HG03565 (cell line): Measurements from ENCODE around the gene ZKSCAN2.

Experiments
- ATAC-seq: cut with Tn5 transposase; IDR thresholded peaks from one replicate; pipeline ENCODE4 v1.9.1; 2021; ENCODE audit warnings: mild to moderate bottlenecking, moderate library complexity; ENCODE audit not compliant: unreplicated experiment

Gene ZKSCAN2

GRCh38 chr16:25224731-25225319 is 32.8 kb downstream of the ZKSCAN2 start:
- ATAC-seq = no peak

GRCh38 chr16:25223964-25224363 is 33.7 kb downstream of the ZKSCAN2 start:
- no peak for ATAC-seq

- no peak for ATAC-seq
Observed at GRCh38 chr16:25222959-25223358, 34.7 kb downstream of the ZKSCAN2 start.

- ATAC-seq = no peak
Observed at GRCh38 chr16:25219070-25219737, 38.4 kb downstream of the ZKSCAN2 start.

GRCh38 chr16:25217921-25218320 is 39.7 kb downstream of the ZKSCAN2 start:
- ATAC-seq = no peak

GRCh38 chr16:25217112-25217511 is 40.5 kb downstream of the ZKSCAN2 start:
- no peak for ATAC-seq

GRCh38 chr16:25213709-25214397 is 43.8 kb downstream of the ZKSCAN2 start:
- no peak for ATAC-seq

- ATAC-seq = no peak
Observed at GRCh38 chr16:25212636-25213035, 45.0 kb downstream of the ZKSCAN2 start.

- ATAC-seq = no peak
Observed at GRCh38 chr16:25210758-25211157, 46.9 kb downstream of the ZKSCAN2 start.

GRCh38 chr16:25199457-25199856 is 58.2 kb downstream of the ZKSCAN2 start:
- no peak for ATAC-seq

GRCh38 chr16:25198021-25198420 is 59.6 kb downstream of the ZKSCAN2 start:
- ATAC-seq = no peak

GRCh38 chr16:25194273-25194878 is 63.3 kb downstream of the ZKSCAN2 start:
- no peak for ATAC-seq

GRCh38 chr16:25192096-25192495 is 65.5 kb downstream of the ZKSCAN2 start:
- no peak for ATAC-seq

- ATAC-seq = no peak
Observed at GRCh38 chr16:25189305-25189704, 68.3 kb downstream of the ZKSCAN2 start.

- no peak for ATAC-seq
Observed at GRCh38 chr16:25187491-25187795, 70.2 kb downstream of the ZKSCAN2 start.
